Central memory CD4-positive, alpha-beta T cell (primary cell): ENCODE measurements around the gene AASDH.
"Not testable (repeated sequence)": the region's sequence is repeated elsewhere in the genome, so short reads cannot be mapped to it uniquely, and the experiment has no call there.

ENCODE experiments used
- DNase-seq: peaks from one replicate; pipeline ENCODE4 v3.0.0; 2022

AASDH gene

GRCh38 chr4:56400560-56400959 lies 13.3 kb upstream of the AASDH start:
- DNase-seq = no peak

- DNase-seq = no peak
These were observed 4.0 kb upstream of the AASDH start for GRCh38 chr4:56391270-56391669.

- no peak for DNase-seq
These were observed 2.3 kb upstream of the AASDH start for GRCh38 chr4:56389558-56389957.

- no peak for DNase-seq
These were observed 1.0 kb upstream of the AASDH start for GRCh38 chr4:56388306-56388705.

GRCh38 chr4:56386091-56386490 lies 1.2 kb downstream of the AASDH start:
- DNase-seq = no peak

- no peak for DNase-seq
These were observed 11.8 kb downstream of the AASDH start for GRCh38 chr4:56375458-56375857.

GRCh38 chr4:56374956-56375355 lies 12.3 kb downstream of the AASDH start:
- no peak for DNase-seq

GRCh38 chr4:56372774-56373173 lies 14.5 kb downstream of the AASDH start:
- DNase-seq = no peak

GRCh38 chr4:56371426-56372220 lies 15.7 kb downstream of the AASDH start:
- no peak for DNase-seq

- no peak for DNase-seq
These were observed 16.9 kb downstream of the AASDH start for GRCh38 chr4:56370377-56370776.

- DNase-seq = not testable (repeated sequence)
These were observed 24.3 kb downstream of the AASDH start for GRCh38 chr4:56362981-56363380.

GRCh38 chr4:56360071-56360470 lies 27.2 kb downstream of the AASDH start:
- DNase-seq = no peak

GRCh38 chr4:56356650-56357049 lies 30.6 kb downstream of the AASDH start:
- no peak for DNase-seq

GRCh38 chr4:56348576-56348975 lies 38.7 kb downstream of the AASDH start:
- DNase-seq = no peak

- DNase-seq = no peak
These were observed 41.8 kb downstream of the AASDH start for GRCh38 chr4:56345458-56345857.

GRCh38 chr4:56342746-56343145 lies 44.5 kb downstream of the AASDH start:
- DNase-seq = no peak

GRCh38 chr4:56330691-56331090 lies 56.6 kb downstream of the AASDH start:
- DNase-seq = no peak

- DNase-seq = no peak
These were observed 60.9 kb downstream of the AASDH start for GRCh38 chr4:56326363-56326762.

GRCh38 chr4:56324011-56324610 lies 63.2 kb downstream of the AASDH start:
- no peak for DNase-seq

- DNase-seq = no peak
These were observed 64.0 kb downstream of the AASDH start for GRCh38 chr4:56323327-56323726.

GRCh38 chr4:56321251-56321650 lies 66.0 kb downstream of the AASDH start:
- DNase-seq = no peak

- DNase-seq = no peak
These were observed 67.0 kb downstream of the AASDH start for GRCh38 chr4:56320293-56320692.

GRCh38 chr4:56318555-56318954 lies 68.7 kb downstream of the AASDH start:
- no peak for DNase-seq

GRCh38 chr4:56317749-56318148 lies 69.5 kb downstream of the AASDH start:
- DNase-seq = no peak
